Liver (tissue), 3 donors: Measurements from ENCODE around the gene UMODL1.

ENCODE experiments used
- CTCF ChIP-seq: fragments of 150-350 bp; IDR thresholded peaks from 2 replicates; pipeline ENCODE4 v1.5.1; 2017; ENCODE audit warnings: improper control_type of control experiment, low read depth, low read length; ENCODE audit not compliant: missing input control
- EGR1 ChIP-seq, 2 donors: IDR thresholded peaks; 2 replicates each; pipeline ENCODE4 v1.6.1; 2016 to 2018; ENCODE audit warnings: antibody characterized with exemption in 2 of 2, low read depth in 2 of 2
- MAX ChIP-seq: IDR thresholded peaks from 2 replicates; pipeline ENCODE4 v1.6.1; 2016; ENCODE audit warnings: antibody characterized with exemption
- RAD21 ChIP-seq, 2 donors: IDR thresholded peaks; 2 replicates each; pipeline ENCODE4 v1.6.1; 2016; ENCODE audit warnings: antibody characterized with exemption in 2 of 2, mild to moderate bottlenecking in 2 of 2
- REST ChIP-seq: IDR thresholded peaks from 2 replicates; pipeline ENCODE4 v1.6.1; 2016; ENCODE audit warnings: antibody characterized with exemption, mild to moderate bottlenecking
- RXRA ChIP-seq, 2 donors: IDR thresholded peaks; 2 replicates each; pipeline ENCODE4 v1.6.1; 2017 to 2018; ENCODE audit warnings: antibody characterized with exemption in 2 of 2, mild to moderate bottlenecking in 1 of 2
- SP1 ChIP-seq: IDR thresholded peaks from 2 replicates; pipeline ENCODE4 v1.6.1; 2018; ENCODE audit warnings: antibody characterized with exemption, mild to moderate bottlenecking
- YY1 ChIP-seq: IDR thresholded peaks from 2 replicates; pipeline ENCODE4 v1.6.1; 2016; ENCODE audit warnings: antibody characterized with exemption, mild to moderate bottlenecking
- ZBTB33 ChIP-seq: IDR thresholded peaks from 2 replicates; pipeline ENCODE4 v1.6.1; 2016; ENCODE audit warnings: antibody characterized with exemption
- donor health status: healthy.
- donor health status: healthy.

GRCh38 chr21:42082501-42083360, 11.6 kb downstream of the UMODL1 start:
- TF ChIP-seq CTCF: no peak
- TF ChIP-seq EGR1 (IDR thresholded peaks at IDR 0.05; ENCODE audit: low read depth in 2 of 2): no peak
- TF ChIP-seq ZBTB33: no peak
- TF ChIP-seq MAX: no peak
- TF ChIP-seq RXRA (IDR thresholded peaks at IDR 0.05): no peak
- TF ChIP-seq RAD21 (IDR thresholded peaks at IDR 0.05): no peak
- no peak for TF ChIP-seq REST
- TF ChIP-seq SP1: no peak
- no peak for TF ChIP-seq YY1
